ENCODE data around the gene CAMK1D.

DNA sequence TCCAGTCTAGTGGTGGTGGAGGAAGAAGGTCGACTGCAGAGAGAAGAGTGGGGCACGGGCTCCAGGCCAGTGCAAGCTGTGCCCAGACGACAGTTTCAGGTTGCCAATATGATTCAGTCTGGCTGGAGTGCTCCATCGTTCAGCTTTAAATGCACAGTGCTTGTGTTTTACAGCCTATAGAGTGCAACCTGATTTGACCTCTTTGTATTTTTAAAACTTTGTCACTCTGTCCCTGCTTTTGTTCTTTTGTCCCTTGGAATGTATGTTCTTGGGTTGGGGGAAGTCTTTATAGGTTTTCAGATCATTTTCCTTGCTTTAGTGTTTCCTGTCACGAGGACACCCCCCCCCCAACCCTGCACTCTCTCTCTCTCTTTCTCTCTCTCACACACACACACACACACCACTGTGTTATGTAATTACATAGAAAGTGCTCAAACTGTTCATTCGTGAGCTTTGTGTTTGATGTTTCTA is 198.0 kb downstream of the CAMK1D start:
- no peak for TF ChIP-seq POLR2A (IDR thresholded peaks at IDR 0.05)
- TF ChIP-seq, protein P1, sequence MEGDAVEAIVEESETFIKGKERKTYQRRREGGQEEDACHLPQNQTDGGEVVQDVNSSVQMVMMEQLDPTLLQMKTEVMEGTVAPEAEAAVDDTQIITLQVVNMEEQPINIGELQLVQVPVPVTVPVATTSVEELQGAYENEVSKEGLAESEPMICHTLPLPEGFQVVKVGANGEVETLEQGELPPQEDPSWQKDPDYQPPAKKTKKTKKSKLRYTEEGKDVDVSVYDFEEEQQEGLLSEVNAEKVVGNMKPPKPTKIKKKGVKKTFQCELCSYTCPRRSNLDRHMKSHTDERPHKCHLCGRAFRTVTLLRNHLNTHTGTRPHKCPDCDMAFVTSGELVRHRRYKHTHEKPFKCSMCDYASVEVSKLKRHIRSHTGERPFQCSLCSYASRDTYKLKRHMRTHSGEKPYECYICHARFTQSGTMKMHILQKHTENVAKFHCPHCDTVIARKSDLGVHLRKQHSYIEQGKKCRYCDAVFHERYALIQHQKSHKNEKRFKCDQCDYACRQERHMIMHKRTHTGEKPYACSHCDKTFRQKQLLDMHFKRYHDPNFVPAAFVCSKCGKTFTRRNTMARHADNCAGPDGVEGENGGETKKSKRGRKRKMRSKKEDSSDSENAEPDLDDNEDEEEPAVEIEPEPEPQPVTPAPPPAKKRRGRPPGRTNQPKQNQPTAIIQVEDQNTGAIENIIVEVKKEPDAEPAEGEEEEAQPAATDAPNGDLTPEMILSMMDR (IDR thresholded peaks at IDR 0.05): no peak
- TF ChIP-seq EP300 (IDR thresholded peaks at IDR 0.05; ENCODE audit: low read depth): no peak
- TF ChIP-seq POLR2AphosphoS5 (IDR thresholded peaks at IDR 0.05): no peak
